ENCODE measurements around the gene ARL11.

The ARL11 gene

DNA sequence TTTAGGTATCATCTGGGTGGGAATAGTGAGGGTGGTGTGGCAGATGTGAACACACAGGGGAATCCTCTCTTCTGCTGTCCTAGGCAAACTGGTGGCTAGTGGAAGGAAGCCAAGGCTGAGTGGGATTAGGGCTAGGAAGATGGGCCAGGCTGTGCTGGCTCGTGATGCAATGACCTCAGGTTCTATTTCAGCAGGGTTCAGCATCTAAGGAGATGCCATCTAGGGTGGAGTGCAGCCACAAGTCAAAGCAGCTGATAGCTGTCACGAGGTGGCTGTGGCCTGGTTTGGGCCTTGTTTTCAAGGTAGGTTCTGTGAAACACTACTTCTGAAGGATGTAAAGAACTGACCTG is 21.6 kb downstream of the ARL11 start:
- DNase-seq = no peak

DNA sequence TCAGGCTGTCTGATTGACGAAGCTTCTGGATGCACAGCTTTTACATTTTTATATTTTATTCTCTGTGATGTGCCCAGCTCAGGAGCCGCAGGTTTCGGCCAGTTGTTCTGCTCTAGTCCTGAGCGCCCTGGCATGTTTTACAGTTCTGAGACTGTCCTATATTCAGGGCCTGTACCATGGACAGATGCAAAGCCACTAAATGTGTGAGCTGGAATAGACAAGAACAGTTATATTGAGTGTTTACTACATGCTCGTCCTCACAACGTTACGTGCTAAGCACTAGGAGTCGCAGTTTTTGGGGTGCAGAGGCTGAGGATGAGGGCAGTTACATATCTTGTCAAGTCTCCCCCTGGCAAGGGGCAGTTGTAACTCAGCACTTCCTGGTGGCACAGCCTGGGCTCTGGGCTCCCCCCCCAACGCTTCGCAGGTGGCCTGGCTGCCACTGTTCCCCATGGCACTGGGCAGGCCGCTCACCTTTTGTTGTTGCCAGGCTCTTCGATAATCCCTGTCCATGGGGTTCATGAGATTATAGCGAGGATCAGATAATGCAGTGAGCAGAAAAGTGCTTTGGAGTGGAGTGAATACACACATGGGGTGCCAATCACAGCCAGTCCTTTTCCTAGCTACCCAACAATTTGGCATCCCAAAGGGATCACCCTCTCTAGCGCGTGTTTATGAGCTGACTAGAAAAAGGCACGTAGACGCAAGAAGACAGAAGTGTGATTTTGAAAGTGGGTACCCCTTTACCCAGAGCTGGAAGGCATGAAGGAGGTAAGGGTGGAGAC is 23.5 kb downstream of the ARL11 start:
- no peak for DNase-seq

DNA sequence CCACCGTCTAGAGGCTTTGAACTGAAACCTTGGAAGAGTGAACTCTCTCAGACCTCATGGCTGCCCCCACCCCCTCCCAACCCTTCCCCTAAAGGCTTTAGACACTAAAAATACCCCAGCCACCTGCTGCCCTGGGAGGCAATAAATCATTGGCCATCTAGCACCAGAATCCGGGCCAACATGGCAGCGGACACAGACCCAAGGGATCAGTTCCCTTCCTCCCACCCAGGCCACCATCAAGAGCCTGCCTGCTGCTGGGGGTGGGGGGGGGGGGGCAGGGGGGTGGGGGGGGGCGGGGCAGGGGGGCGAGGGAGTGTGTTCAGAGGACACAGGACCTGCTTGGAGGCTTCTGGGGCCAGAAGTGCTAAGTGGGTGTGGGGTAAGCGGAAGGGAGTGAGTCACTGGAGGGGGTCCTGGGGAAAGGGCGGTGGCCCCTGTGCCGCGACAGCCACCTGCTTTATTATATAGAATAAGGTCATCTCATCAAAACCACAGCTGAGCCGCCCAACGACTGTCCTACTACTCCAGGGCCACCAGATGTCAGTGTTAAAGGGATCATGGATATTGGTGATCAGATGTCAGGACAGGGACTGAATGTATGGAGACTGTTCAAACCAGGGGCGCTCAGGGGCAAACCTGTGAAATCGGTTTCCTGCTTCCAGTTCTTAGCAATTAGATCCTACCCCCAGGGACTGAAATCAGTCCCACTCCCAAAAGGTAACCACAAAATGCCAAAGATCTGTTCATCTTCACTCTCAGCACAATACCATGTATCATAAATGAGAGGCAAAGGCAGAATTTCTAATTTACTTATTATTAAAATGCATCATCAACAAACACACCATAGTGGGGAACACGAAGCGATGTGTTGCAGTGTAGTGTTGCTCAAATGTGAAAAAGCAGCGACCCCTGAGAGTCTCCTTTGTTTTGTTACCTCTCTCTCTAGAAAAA is 24.3 kb downstream of the ARL11 start:
- peak; percentile 59 for DNase-seq

DNA sequence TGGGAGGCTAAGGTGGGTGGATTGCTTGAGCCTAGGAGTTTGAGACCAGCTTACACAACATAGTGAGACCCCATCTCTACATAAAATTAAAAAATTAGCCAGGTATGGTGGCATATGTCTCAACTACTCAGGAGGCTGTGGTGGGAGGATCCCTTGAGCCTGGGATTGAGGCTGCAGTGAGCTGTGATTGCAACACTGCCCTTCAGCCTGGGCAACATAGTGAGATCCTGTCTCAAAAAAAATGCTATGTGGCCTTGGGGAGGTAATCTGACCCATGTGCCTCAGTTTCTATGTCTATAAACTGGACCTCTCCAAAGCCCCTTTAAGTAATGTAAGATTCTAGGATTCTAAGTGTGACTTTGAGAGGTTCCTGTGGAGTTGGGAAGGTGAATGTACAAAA is 25.2 kb downstream of the ARL11 start:
- DNase-seq = no peak

DNA sequence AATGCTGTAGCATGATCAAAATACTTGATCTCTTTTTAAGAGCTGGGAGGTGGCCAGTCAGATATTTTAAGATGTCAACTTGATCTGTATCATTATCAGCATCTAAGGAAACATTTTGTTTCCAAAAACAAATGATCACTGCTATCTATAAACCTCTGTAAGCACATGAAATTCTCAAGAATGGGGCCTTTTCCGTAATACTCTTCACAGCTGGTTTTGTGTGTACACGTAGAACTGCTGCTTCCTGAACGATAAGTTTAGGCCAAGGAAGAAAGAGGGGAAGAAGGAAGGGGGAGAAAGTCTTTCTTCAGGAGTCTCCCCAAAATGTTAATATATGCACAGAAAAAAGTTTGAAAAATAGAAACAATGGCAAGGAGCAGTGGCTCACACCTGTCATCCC is 25.7 kb downstream of the ARL11 start:
- no peak for DNase-seq

DNA sequence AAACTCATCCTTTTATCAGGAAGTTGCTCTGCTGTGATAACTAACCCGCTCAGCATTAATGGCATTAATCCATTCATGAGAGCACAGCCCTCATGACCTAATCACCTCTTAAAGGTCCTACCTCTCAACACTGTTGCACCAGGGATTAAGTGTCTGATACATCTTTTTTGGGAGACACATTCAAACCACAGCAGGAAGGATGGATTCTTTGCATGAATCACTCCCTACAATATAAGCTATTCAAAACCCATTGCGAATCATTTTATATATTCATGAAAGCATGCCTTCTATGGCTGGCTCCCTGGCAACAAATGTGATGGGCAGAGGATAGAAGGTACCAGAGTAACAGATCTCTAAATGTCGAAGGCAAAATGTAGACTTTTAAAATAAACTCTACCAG is 27.6 kb downstream of the ARL11 start:
- DNase-seq = no peak

DNA sequence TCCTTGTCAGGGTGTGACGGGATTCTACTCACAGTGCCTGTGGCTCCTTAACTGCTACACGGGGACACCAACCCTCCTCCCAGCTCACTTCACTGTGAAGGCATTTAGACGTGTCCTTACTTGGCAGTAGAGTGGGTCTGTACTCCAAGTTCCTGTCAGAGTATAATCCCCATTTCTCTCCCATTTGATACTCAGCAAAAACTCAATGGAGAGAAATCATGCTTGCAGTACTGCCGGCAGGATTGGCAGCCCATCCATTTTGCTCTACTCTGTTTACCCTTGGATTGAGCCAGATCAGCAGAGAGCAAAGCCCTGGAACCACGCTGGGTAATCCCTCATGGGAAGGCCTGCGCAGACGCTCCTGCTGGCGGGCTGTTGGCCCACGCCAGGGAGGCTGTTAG is 28.9 kb downstream of the ARL11 start:
- no peak for DNase-seq

DNA sequence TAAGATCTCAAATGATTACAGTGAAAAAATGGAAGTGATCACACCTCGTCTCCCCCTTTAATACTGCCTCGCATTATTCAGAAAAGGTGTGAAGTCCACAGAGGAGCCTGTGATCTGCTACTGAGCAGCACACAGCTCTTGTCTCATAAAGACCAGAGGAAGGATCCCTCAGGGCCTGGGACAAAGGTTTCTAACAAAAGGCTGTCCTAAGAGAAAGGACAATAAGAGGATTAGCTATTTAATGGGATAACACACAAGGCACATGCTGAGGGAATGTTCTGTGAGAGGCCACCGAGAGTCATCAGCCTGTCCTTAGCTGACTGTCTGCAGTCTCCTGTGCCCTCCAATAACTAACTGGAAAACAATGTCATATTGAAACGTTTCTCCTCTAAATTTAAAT is 36.3 kb downstream of the ARL11 start:
- DNase-seq = no peak

DNA sequence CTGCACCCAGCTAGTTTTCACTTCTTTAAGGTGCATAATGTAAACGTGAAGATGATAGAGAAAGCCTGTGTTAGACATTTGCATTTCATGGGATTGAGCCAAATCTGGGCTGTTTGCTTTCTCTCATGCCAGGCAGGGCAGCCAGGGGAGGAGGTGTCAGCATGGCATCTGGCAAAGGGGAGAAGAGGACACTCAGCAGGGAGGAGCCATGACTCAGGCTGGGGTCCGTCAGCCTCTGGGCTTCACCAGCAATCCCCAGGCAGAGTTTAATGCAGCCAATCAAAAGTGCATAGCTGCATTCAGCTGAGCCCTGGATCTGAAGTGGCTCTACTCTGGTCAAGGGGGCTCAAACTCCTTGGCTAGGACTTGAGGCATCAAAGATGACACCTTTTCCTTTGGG is 39.5 kb downstream of the ARL11 start:
- no peak for DNase-seq

DNA sequence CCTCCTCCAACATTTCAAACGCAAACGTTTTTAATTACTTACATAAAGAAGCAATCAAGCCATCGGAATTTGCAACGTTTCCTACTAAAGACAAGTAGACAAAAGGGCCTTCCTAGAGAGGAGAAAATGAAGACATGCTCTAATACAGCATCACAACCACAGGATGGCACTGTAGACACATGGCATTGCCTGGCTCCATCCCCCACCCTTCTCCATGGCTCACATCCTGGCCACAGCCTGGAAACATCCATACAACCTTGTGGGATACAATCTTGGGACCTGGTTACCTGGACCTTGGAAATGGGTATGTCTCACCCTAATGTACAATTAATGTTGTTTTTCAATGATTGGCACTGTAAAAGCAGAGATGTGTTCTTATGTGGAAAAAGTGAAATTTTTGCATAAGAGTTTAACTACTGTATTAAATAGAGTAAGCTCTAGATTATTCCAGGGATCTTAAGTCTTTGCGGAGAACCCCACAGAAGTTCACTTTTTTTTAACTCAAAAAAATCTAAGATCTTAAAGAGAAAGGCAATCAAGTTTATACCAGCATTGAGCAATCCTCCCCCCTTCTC is 41.5 kb downstream of the ARL11 start:
- no peak for DNase-seq

DNA sequence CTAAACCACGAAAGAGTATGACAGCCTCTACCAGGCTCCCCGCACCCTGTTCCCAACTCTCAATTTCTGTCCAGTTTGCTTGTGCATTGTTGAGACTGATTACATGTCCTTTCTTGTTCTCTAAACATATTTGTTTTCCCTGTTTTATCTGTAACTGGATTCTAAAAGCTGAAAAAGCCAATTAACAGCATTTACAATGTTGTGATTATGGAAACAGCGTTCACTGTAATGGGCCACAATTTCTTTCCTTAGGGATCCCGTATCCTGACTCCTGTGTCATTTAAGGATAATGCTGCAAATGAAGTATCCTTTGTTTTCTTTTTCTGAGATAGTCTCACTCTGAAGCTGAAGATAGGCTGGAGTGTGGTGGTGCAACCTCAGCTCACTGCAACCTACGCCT is 42.5 kb downstream of the ARL11 start:
- DNase-seq = no peak

DNA sequence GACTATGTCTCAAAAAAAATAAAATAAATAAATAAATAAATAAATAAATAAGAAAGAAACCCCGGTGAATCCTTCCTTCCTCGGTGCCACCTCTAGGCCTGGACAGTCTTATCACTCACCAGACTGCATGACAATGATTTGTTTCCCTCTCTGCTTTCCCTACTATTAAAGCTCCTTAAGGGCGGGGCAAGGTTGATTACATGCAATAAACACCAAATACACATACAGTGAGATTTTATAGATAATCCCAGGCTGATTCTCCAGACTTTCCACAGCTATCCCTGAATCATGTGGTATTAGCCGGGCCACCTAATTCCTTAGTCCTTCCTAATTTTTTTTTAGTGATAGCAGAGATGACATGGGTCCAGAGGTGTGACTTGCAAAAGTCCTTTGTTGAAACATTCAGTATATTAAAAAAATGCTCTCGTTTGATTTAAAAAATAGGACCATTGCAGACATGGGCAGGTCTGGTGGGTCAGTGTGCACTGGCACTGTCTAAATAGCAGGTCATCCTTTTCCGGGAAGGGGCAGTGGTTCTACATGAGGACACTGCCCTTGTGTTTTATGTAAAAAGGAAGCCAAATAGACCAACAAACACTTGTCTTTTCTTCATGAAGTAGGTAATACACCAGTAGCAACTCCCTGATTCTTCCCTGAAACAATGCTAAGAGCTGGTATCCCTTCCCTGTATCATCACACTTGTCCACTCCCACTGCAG is 48.4 kb downstream of the ARL11 start:
- no peak for DNase-seq

DNA sequence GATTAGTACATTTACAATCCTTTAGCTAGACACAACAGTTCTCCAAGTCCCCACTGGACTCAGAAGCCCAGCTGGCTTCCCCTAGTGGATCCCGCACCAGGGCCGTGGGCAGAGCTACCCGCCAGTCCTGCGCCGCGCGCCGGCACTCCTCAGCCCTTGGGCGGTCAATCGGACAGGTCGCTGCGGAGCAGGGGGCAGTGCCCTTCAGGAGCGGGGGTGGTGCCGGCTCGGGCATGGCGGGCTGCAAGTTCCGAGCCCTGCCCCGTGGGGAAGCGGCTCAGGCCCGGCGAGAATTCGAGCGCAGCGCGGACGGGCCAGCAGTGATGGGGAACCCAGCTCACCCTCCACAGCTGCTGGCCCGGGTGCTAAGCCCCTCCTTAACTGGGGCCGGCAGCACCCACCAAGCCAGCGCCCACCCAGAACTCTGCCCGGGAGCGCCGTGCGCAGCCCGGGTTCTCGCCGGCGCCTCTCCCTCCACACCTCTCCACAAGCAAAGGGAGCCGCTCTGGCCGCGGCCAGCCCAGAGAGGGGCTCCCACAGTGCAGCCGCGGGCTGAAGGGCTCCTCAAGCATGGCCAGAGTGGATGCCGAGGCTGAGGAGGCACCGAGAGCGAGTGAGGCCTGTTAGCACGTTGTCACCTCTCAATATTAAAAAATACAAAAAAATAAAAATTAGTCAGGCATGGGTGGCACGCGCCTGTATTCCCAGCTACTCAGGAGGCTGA is 50.0 kb downstream of the ARL11 start:
- DNase-seq = no peak

DNA sequence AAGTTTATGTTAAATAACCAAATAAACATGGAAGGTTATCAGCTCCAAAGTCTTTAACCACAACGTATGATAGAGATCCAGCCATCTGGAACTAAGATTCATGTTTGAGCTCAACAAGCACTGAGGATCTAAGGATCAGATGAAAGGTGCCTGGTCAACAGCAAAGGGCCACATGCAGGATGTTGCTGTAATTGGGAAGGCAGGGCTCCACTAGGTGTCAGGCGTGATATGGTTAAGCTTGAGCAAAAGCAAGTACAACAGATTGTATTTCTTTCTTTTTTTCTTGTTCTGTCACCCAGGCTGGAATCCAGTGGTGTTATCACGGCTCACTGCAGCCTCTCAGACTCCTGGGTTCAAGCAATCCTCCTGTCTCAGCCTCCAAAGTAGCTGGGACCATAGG is 50.9 kb downstream of the ARL11 start:
- DNase-seq = peak; percentile 23

DNA sequence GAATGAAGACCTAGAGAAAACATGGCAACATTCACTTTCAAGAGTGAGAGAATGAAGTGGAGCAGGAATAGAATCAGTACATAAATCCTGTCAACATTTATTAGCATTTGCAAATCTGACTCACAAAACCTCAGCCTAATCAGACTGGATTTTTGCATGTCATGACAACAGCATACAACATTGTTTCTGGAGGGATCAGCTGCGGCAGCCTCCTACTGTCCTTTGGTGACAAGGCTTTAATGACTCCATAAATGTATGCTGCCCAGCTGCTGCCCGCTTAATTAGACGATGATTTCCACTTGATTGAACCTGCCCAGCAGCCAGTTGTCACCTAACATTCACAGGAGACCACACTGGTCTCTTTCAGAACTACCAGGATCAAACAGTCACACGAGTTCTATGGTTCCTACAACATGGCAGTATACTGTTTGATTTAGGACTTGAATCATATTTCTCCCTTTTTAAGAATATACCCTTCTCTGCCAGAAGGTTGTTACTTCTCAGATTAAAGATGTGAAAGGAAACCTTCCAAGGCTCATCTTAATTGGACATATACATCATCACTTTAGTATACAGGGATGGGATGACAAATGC is 53.6 kb downstream of the ARL11 start:
- peak; percentile 85 for DNase-seq
